GF-D8 (cell line): Measurements from ENCODE around the gene PRDX4.
"Not testable (repeated sequence)": the region's sequence is repeated elsewhere in the genome, so short reads cannot be mapped to it uniquely, and the experiment has no call there.

ENCODE experiments used
- DNase-seq: peaks from one replicate; lab custom pipeline; 2025; lab: John Stamatoyannopoulos, UW

PRDX4 gene

GRCh38 chrX:23667239-23668177 is at the start of gene PRDX4:
Gene PRDX4, plus strand, starts transcription at chrX:23667493. Its CDS starts 78 bp downstream, at chrX:23667571.
- DNase-seq, result peak; percentile 62

- no peak for DNase-seq
Measured at GRCh38 chrX:23621621-23622265, 45.5 kb upstream of the PRDX4 start.

GRCh38 chrX:23623797-23624196 is 43.5 kb upstream of the PRDX4 start:
- DNase-seq, result no peak

DNA sequence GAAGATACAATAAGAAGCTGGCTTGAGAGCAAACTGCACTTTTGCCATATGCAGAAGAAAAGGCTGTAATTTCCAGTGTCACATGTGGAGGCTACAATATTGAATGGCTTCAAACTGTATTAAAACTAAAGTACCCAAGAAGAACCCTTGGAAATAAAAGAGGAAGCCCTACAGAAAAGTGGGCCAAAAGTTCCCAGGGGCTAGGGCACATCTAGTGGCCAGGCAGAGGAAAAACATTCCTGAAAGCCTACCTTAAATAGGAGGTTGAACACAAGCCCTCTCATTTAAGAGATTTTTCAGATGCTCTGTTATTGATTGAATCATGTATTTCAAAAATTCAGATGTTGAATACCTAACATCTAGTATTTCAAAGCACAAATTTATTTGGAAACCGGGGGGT is 40.6 kb upstream of the PRDX4 start:
- DNase-seq, result no peak

DNA sequence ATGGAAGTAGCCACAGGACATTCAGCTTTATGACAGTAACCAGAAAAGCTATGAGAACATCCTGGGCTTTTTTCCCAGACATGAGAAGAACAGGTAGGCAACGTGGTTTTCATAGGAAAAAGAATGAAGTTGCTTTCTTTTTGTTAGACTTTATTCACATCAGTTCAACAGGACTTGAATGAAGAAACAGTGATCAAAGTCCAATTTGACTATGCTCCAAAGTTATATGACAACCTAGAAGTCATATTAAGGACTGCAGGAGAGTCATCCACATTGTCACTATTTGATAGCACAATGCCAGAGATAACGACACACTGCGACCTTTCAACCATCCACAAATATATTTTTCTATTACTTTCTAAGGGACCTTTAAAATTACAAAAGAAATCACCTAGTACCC is 39.2 kb upstream of the PRDX4 start:
- no peak for DNase-seq

GRCh38 chrX:23631136-23631535 is 36.2 kb upstream of the PRDX4 start:
- no peak for DNase-seq

DNA sequence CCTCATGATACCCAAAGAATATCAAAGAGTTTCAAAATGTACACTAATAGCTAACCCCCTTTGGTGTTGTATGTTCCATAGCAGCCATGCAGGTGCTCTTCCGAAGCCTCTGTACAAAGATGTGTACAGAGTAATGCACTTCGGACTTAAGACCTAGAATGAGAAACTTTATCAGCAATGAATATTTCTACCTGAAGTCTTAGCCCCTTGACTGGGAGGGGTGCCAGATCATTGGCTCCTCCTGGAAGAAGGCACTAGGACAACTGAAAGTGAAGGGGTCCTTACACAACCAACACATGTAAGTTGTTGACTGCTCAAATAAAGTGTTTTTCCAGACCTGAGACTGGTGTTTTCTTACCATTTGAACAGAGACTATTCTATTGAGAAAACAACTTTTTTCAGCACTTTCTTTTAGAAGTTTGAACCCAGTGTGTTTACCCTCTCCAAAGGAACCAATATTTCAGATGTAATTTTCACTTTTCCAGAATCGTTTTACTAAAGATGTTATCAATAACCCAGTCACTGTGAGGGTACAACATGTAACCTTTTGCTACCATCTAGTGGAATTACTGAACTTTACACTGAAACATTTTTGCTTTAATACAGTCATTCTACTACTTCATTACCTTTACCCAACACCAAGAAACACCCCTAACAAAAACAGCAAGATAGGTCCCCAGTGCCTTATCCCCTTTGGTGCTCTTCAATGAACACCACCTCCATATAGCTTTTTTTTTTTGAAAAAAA is 33.3 kb upstream of the PRDX4 start:
- no peak for DNase-seq

GRCh38 chrX:23637187-23637586 is 30.1 kb upstream of the PRDX4 start:
- no peak for DNase-seq

- DNase-seq, result no peak
Measured at GRCh38 chrX:23643020-23643419, 24.3 kb upstream of the PRDX4 start.

DNA sequence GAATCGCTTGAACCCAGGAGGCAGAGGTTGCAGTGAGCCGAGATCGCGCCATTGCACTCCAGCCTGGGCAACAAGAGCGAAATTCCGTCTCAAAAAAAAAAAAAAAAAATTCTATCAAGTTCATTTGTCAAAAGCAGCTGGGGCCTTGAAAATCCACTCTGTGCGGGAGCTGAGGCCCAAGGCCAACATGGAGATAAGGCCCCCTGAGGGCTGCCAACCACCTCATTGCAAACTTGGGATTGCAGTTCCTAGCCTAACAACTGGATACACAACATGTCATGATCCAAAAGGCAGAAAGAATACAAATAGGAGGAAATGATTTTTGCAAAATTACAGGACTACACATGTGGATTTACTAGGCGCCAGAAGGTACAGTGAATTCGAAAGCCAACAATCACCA is 22.5 kb upstream of the PRDX4 start:
- DNase-seq, result no peak

- DNase-seq, result no peak
Measured at GRCh38 chrX:23656091-23656490, 11.2 kb upstream of the PRDX4 start.

GRCh38 chrX:23656684-23657083 is 10.6 kb upstream of the PRDX4 start:
- no peak for DNase-seq

DNA sequence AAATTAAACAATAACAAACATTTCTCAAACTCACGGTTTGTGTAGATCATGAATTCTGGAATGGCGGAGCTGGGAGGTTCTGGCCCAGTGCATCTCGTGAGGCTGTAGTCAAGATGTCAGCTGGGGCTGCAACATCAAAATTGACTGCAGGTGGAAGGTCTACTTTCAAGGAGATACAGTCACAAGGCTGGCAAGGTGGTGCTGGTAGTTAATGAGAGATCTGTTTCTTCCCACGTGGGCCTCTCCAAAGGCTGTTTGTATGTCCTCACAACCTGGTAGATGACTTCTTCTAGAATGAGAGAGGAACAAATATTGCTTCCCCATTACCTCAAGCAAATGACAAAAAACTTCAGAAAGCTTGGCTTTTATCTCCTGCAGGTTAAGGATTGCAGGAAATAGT is 8.0 kb upstream of the PRDX4 start:
- DNase-seq, result no peak

DNA sequence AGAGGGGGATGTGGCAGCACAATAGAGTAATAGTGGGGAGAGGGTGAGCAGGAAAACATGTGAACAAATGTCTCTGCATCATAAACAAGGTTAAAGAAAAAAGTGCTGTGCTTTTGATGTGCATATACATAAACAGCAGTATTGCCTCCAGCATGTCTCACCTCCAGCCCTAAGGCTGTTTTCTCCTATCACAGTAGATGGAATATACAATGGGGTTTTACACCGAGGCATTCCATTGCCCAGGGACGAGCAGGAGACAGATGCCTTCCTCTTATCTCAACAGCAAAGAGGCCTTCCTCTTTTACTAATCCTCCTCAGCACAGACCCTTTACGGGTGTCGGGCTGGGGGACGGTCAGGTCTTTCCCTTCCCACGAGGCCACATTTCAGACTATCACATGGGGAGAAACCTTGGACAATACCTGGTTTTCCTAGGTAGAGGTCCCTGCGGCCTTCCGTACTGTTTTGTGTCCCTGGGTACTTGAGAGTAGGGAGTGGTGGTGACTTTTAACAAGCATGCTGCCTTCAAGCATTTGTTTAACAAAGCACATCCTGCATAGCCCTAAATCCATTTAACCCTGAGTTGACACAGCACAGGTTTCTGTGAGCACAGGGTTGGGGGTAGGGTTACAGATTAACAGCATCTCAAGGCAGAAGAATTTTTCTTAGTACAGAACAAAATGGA is 7.1 kb upstream of the PRDX4 start:
- not testable (repeated sequence) for DNase-seq

DNA sequence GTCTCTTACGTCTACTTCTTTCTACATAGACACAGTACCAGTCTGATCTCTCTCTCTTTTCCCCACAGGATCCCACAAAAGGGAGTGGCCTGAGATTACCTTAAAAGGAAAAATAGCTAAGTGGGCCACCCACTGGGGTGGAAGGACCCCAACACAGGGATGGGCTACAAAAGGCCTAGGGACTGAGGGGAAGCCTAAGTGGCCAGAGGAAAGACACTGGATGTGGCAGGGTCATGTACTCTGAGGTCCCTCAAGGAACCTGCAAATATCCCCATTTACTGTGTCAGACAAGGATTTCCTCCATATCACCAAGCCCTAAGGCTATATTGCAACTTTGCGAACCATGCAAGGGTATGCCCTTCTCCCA is 6.5 kb upstream of the PRDX4 start:
- no peak for DNase-seq

GRCh38 chrX:23661671-23662070 is 5.6 kb upstream of the PRDX4 start:
- DNase-seq, result no peak

DNA sequence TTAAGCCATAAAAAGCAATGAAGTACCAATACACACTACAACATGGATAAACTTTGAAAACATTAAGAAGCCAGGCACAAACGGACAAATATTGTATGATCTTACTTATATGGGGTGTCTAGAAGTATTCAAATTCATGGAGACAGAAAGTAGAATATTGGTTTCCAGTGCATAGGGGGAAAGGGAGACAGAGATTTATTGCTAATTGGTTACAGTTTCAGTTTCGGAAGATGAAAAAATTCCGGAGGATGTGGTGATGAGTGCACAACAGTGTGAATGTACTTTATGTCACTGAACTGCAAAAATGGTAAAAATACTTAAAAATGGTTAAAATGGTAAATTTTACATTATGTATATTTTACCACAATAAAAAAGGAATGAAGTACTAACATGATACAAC is 5.1 kb upstream of the PRDX4 start:
- no peak for DNase-seq

- no peak for DNase-seq
Measured at GRCh38 chrX:23662853-23663252, 4.4 kb upstream of the PRDX4 start.

DNA sequence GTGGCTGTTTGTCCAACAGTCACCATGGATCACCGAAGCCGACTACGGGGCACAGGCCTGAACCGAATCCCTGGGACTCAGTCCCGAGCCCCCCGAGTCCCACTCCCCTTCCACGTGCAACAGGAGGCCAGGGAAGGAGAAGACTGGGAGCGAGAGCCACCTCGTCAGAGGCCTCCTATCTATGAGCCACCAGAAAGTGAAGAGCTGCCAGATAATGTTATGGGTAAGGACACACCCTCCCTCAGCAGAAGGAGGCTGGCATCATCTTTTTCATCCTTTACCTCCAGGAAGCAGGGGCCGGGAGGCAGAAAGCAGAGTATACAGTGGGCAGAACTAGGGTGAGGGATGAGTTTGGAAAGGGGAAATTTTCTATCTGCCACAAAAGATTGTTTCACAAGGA is 2.8 kb upstream of the PRDX4 start:
- DNase-seq, result no peak

- no peak for DNase-seq
Measured at GRCh38 chrX:23666282-23666681, 1.0 kb upstream of the PRDX4 start.

DNA sequence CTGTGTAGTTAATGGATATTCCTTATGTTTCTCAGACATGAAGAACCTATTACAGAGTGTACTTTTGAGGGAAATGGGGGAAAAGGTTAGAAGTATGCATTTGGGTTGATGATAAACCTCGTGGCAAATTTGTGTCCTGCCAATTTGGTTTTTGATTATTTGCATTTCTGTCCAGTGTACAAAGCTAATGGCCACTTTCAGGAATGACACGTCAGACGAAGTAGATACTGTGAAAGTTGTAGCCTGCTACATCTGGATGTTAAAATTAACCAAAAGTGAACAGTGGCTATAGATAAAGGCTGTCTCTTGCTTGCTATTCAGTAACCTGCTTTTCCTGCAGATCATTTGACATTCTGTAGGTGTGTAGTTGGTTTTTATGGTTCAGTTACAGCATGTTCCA is 1.0 kb downstream of the PRDX4 start:
- DNase-seq, result no peak

- no peak for DNase-seq
Measured at GRCh38 chrX:23670528-23670927, 3.2 kb downstream of the PRDX4 start.
